ENCODE measurements around the gene CASQ2.

DNA sequence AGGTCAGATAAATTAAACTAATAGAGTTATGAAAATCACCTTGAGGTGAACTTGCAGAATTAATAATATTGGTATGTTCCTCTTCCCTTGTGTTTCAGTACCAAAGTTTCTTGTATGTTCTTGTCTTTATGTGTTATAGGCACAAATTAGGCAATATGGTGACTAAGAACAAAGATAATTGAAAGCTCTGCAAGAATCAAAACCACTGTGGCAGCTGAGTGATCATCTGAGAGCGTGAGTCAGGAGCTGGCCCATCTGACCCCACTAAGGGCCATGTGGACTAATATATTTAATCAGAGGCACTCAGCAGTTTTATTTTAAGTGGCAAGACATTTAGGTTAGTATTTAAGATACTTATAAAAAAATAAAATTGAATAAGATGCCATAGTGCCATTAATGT lies 12.8 kb upstream of the CASQ2 start:
- TF ChIP-seq, protein P1, sequence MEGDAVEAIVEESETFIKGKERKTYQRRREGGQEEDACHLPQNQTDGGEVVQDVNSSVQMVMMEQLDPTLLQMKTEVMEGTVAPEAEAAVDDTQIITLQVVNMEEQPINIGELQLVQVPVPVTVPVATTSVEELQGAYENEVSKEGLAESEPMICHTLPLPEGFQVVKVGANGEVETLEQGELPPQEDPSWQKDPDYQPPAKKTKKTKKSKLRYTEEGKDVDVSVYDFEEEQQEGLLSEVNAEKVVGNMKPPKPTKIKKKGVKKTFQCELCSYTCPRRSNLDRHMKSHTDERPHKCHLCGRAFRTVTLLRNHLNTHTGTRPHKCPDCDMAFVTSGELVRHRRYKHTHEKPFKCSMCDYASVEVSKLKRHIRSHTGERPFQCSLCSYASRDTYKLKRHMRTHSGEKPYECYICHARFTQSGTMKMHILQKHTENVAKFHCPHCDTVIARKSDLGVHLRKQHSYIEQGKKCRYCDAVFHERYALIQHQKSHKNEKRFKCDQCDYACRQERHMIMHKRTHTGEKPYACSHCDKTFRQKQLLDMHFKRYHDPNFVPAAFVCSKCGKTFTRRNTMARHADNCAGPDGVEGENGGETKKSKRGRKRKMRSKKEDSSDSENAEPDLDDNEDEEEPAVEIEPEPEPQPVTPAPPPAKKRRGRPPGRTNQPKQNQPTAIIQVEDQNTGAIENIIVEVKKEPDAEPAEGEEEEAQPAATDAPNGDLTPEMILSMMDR (IDR thresholded peaks at IDR 0.05; ENCODE audit: extremely low read depth in 1 of 2, insufficient read depth in 1 of 2, low read depth in 1 of 2, low read length in 2 of 2): no peak
- TF ChIP-seq EZH2 (IDR thresholded peaks at IDR 0.05; ENCODE audit: borderline replicate concordance, low read depth, low read length, severe bottlenecking) (no peak), POLR2A (IDR thresholded peaks at IDR 0.05; ENCODE audit: low read depth, low read length) (no peak), POLR2AphosphoS5 (IDR thresholded peaks at IDR 0.05; ENCODE audit: insufficient read depth, low read depth, low read length) (no peak), GATA2 (IDR thresholded peaks at IDR 0.05; ENCODE audit: insufficient read depth, insufficient read length, low read depth, low read length) (no peak), MYC (IDR thresholded peaks at IDR 0.05; ENCODE audit: low read depth, low read length) (no peak)
- TF ChIP-seq, protein P2, sequence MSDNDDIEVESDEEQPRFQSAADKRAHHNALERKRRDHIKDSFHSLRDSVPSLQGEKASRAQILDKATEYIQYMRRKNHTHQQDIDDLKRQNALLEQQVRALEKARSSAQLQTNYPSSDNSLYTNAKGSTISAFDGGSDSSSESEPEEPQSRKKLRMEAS (IDR thresholded peaks at IDR 0.05; ENCODE audit: insufficient read depth, insufficient read length): no peak

Measured in endothelial cell of umbilical vein (primary cell).